MM.1S (cell line): ENCODE results near the gene SSBP3.

Source experiments
- DNase-seq: peaks from one replicate; pipeline ENCODE4 v3.0.0-alpha.2; 2015
- H2AFZ ChIP-seq: fragments of 300-600 bp; sonication (generic); 2 replicates; pipeline ENCODE4 v1.6.0; 2016; ENCODE audit warnings: antibody characterized with exemption, low read length
- H3F3A ChIP-seq: fragments of 300-600 bp; sonication (generic); 2 replicates; pipeline ENCODE4 v1.6.1; 2016; ENCODE audit warnings: mild to moderate bottlenecking, antibody characterized with exemption, low read length, moderate library complexity, mixed read lengths; ENCODE audit not compliant: insufficient read depth
- H3K27ac ChIP-seq: fragments of 300-600 bp; sonication (generic); 2 replicates; pipeline ENCODE4 v1.5.1; 2016; ENCODE audit warnings: mild to moderate bottlenecking, low read length
- H3K27me3 ChIP-seq: fragments of 300-600 bp; sonication (generic); replicated peaks from 2 replicates; pipeline ENCODE4 v1.6.0; 2016; ENCODE audit warnings: low read length; ENCODE audit not compliant: insufficient read depth
- H3K36me3 ChIP-seq: fragments of 300-600 bp; sonication (generic); replicated peaks from 2 replicates; pipeline ENCODE4 v1.6.1; 2016; ENCODE audit warnings: mild to moderate bottlenecking, low read length, mixed read lengths; ENCODE audit not compliant: insufficient read depth
- H3K4me1 ChIP-seq: fragments of 300-600 bp; sonication (generic); 2 replicates; pipeline ENCODE4 v1.6.1; 2016; ENCODE audit warnings: low read length, mixed read lengths
- H3K4me2 ChIP-seq: fragments of 300-600 bp; sonication (generic); 2 replicates; pipeline ENCODE4 v1.6.0; 2016; ENCODE audit warnings: low read depth, low read length
- H3K4me3 ChIP-seq: fragments of 300-600 bp; sonication (generic); 2 replicates; pipeline ENCODE4 v1.5.1; 2016; ENCODE audit warnings: low read length, mixed read lengths
- H3K79me2 ChIP-seq: fragments of 300-600 bp; sonication (generic); 2 replicates; pipeline ENCODE4 v1.6.1; 2016; ENCODE audit warnings: mixed run types, low read length, mixed read lengths
- H3K9ac ChIP-seq: fragments of 300-600 bp; sonication (generic); 2 replicates; pipeline ENCODE4 v1.6.1; 2016; ENCODE audit warnings: low read length, mixed read lengths
- H3K9me2 ChIP-seq: fragments of 300-600 bp; sonication (generic); replicated peaks from 2 replicates; pipeline ENCODE4 v1.6.1; 2016; ENCODE audit warnings: mild to moderate bottlenecking, low read length, mixed read lengths; ENCODE audit not compliant: insufficient read depth
- H3K9me3 ChIP-seq: fragments of 300-600 bp; sonication (generic); replicated peaks from 2 replicates; pipeline ENCODE4 v1.6.1; 2016; ENCODE audit warnings: mild to moderate bottlenecking, low read length, mixed read lengths; ENCODE audit not compliant: insufficient read depth
- H4K20me1 ChIP-seq: fragments of 300-600 bp; sonication (generic); 2 replicates; pipeline ENCODE4 v1.6.1; 2016; ENCODE audit warnings: mild to moderate bottlenecking, low read length, moderate library complexity, mixed read lengths; ENCODE audit not compliant: insufficient read depth
- EZH2 ChIP-seq: fragments of 300-600 bp; sonication (generic); optimal IDR thresholded peaks from 2 replicates; pipeline ENCODE3; 2017; ENCODE audit warnings: low read depth, mild to moderate bottlenecking, antibody characterized with exemption, low read length, mixed read lengths
- EZH2phosphoT487 ChIP-seq: fragments of 300-600 bp; sonication (generic); IDR thresholded peaks from 2 replicates; pipeline ENCODE4 v1.6.1; 2018; ENCODE audit warnings: antibody characterized with exemption, low read length
- TF ChIP-seq, protein P1 (sequence below): fragments of 300-600 bp; sonication (generic); IDR thresholded peaks from 2 replicates; pipeline ENCODE4 v1.5.1; 2016; ENCODE audit warnings: antibody characterized with exemption, low read length, mixed read lengths

The SSBP3 gene

DNA sequence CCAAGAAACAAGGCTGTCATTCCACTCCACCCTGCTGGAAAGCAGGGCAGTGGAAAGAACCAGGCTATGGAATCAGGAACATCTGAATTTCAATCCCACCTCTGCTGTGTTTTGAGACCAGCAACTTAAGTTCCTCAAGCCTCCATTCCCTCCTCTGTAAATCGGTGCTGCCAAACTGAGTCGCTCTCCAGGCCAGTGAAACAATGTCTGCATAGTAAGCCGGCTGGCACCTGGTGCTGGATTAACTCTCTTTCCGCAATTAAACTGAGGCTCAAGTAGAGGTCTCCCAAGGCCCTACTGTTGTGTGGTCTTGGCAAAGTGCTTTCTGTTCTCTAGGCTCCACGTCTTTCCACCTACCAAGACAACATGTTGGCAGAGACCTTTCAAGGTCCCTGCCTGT, 65.3 kb downstream of the SSBP3 start:
- H3K79me2 ChIP-seq: peaks cover 37% of the 10 kb centered on the region
- H3K4me1 ChIP-seq: no peaks in the 10 kb centered on the region
- no peak overlapping the region for H2AFZ ChIP-seq
- no peaks in the 10 kb centered on the region for H3K9me2 ChIP-seq
- H3K9ac ChIP-seq: no peak overlapping the region
- no peaks in the 10 kb centered on the region for H3F3A ChIP-seq
- H3K9me3 ChIP-seq: no peaks in the 10 kb centered on the region
- H3K27me3 ChIP-seq: no peaks in the 10 kb centered on the region
- H3K4me3 ChIP-seq: no peak overlapping the region
- H3K4me2 ChIP-seq: no peak overlapping the region
- TF ChIP-seq EZH2phosphoT487 (no peak), EZH2 (no peak)
- TF ChIP-seq, protein P1, sequence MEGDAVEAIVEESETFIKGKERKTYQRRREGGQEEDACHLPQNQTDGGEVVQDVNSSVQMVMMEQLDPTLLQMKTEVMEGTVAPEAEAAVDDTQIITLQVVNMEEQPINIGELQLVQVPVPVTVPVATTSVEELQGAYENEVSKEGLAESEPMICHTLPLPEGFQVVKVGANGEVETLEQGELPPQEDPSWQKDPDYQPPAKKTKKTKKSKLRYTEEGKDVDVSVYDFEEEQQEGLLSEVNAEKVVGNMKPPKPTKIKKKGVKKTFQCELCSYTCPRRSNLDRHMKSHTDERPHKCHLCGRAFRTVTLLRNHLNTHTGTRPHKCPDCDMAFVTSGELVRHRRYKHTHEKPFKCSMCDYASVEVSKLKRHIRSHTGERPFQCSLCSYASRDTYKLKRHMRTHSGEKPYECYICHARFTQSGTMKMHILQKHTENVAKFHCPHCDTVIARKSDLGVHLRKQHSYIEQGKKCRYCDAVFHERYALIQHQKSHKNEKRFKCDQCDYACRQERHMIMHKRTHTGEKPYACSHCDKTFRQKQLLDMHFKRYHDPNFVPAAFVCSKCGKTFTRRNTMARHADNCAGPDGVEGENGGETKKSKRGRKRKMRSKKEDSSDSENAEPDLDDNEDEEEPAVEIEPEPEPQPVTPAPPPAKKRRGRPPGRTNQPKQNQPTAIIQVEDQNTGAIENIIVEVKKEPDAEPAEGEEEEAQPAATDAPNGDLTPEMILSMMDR: no peak
- H3K36me3 ChIP-seq: no peaks in the 10 kb centered on the region
- no peak overlapping the region for H3K27ac ChIP-seq
- DNase-seq: no peak
- H4K20me1 ChIP-seq: no peaks in the 10 kb centered on the region

DNA sequence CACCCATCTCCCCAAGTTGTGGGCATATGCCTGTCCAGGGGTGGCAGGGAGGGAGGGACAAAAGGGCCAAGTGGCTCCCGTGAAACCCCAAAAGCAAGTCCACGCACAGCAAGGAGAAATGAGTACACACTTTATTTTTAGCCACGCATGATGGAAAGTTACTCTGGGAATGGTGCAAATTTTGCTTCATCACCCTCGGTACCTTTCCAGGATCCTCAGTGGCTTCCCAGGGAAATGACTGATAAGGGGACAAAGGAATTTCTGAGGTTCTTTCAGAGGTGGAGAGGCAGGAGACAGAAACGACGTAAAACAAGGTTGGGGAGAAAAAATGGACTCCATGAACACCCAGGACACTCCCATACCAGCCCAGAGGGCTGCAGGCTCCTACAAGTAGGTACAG, 65.8 kb downstream of the SSBP3 start:
- Histone ChIP-seq H3F3A (no peaks in the 10 kb centered on the region), H3K9me3 (no peaks in the 10 kb centered on the region), H3K9ac (no peak overlapping the region), H3K27ac (no peak overlapping the region), H3K9me2 (no peaks in the 10 kb centered on the region), H3K36me3 (no peaks in the 10 kb centered on the region), H3K4me1 (no peaks in the 10 kb centered on the region), H3K4me3 (no peak overlapping the region), H3K79me2 (peaks cover 37% of the 10 kb centered on the region), H2AFZ (no peak overlapping the region), H3K4me2 (no peak overlapping the region), H3K27me3 (no peaks in the 10 kb centered on the region), H4K20me1 (no peaks in the 10 kb centered on the region)
- no peak for DNase-seq
- no peak for TF ChIP-seq EZH2phosphoT487
- no peak for TF ChIP-seq EZH2
- TF ChIP-seq, protein P1: no peak

DNA sequence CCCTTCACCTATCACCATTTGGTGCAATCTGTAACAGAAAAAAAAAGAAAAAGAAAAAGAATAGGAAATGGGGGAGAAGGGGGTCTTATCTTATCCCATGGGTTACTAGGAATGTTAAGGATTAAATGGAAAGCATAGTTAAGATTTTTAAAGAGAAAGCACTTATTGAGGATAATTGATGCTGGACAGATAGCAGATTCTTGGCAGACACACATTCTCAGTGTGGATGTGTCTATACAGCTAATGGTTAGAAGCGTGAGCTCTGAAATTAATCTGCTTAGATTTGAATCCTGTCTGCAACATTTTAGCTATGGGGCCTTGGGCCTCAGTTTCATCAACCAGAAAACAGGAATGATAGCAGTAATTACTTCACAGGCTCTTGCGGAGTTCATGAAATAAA, 67.1 kb downstream of the SSBP3 start:
- DNase-seq: no peak
- TF ChIP-seq EZH2phosphoT487: no peak
- Histone ChIP-seq H2AFZ (no peak overlapping the region), H3F3A (no peaks in the 10 kb centered on the region), H3K4me1 (no peaks in the 10 kb centered on the region), H3K27ac (no peak overlapping the region), H3K4me2 (no peak overlapping the region), H3K9me2 (no peaks in the 10 kb centered on the region), H3K9me3 (no peaks in the 10 kb centered on the region), H3K4me3 (no peak overlapping the region), H4K20me1 (no peaks in the 10 kb centered on the region), H3K36me3 (no peaks in the 10 kb centered on the region), H3K9ac (no peak overlapping the region), H3K27me3 (no peaks in the 10 kb centered on the region), H3K79me2 (peaks cover 33% of the 10 kb centered on the region)

DNA sequence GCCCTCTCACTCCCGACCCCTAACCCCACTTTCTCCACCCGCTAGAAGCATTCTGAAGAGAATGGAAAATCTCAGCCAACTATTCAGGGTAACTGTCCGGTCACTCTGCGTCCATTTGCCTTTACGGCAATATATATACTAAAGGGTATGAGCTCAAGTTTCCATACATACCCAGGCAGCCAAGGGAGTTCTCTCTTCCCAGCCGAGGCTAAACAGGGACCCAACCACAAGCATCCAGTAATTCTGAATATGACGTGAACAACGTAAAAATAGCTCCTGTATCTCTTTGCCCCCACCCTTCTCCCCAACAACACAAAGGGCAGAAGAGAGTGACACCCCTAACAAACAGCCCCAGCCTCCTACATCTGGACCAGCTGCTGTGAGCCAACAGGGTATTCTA, 67.7 kb downstream of the SSBP3 start:
- TF ChIP-seq EZH2 (no peak), EZH2phosphoT487 (no peak)
- TF ChIP-seq, protein P1: no peak
- Histone ChIP-seq H3K4me1 (no peaks in the 10 kb centered on the region), H3F3A (no peaks in the 10 kb centered on the region), H3K9ac (no peak overlapping the region), H4K20me1 (no peaks in the 10 kb centered on the region), H3K9me3 (no peaks in the 10 kb centered on the region), H3K27ac (no peak overlapping the region), H3K4me2 (no peak overlapping the region), H3K4me3 (no peak overlapping the region), H2AFZ (no peak overlapping the region), H3K36me3 (no peaks in the 10 kb centered on the region), H3K9me2 (no peaks in the 10 kb centered on the region), H3K79me2 (peaks cover 28% of the 10 kb centered on the region), H3K27me3 (no peaks in the 10 kb centered on the region)
- no peak for DNase-seq
